Measurements from ENCODE around the gene WNT8A. TPM values are rescaled to one million over a fixed set of nuclear protein-coding genes. Genes with fewer than 3 reads are reported as not detected.
"Not testable (repeated sequence)": the region's sequence is repeated elsewhere in the genome, so short reads cannot be mapped to it uniquely, and the experiment has no call there.

WNT8A gene, protein sequence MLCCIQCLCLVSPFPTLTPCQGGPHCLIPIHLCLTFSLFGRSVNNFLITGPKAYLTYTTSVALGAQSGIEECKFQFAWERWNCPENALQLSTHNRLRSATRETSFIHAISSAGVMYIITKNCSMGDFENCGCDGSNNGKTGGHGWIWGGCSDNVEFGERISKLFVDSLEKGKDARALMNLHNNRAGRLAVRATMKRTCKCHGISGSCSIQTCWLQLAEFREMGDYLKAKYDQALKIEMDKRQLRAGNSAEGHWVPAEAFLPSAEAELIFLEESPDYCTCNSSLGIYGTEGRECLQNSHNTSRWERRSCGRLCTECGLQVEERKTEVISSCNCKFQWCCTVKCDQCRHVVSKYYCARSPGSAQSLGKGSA
- polyA plus RNA-seq (2013, experiment 1 of 4) = 4.9 TPM
- polyA plus RNA-seq (2013, experiment 2 of 4) = 2.9 TPM
- 3.0 TPM for polyA plus RNA-seq (2013, experiment 3 of 4)
- 3.4 TPM for polyA plus RNA-seq (2013, experiment 4 of 4)

DNA sequence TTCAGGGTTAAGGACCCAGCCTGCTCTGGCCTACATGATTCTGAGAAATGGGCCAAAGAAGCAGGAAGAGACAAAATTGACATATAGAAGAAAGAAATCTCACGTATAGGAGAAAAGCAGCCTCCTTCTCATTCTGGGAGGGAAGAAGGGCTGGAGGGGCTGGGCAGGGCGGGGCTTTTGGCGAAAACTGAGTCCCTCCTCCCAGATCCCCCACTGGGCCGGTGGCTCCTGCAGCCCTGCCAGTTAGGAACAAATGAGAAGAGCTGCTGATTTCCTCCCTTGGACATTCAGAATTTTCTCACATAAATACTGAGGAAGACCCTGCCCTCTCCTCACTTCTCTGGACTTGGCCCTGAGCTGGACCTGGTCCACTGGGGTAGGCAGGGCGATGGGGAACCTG lies at the start of gene WNT8A:
TSS of gene WNT8A (plus strand) at position 332 of the 400 bp plus-strand sequence. CDS start 95 bp downstream, outside the sequence.
- no peak within 1 kb of the TSS for H3K4me3 ChIP-seq (ENCODE audit: insufficient read depth, low read depth, low read length)
- no peaks in the 10 kb centered on the region for H3K27me3 ChIP-seq (ENCODE audit: control insufficient read depth, insufficient read depth, low read length, poor library complexity, severe bottlenecking)
- H3K36me3 ChIP-seq (ENCODE audit: control insufficient read depth, insufficient read depth, low read length) = no peaks in the 10 kb centered on the region
- peaks cover 3% of the 10 kb centered on the region for H3K4me1 ChIP-seq (ENCODE audit: control insufficient read depth, insufficient read depth, low read length)
- no peaks in the 10 kb centered on the region for H3K9me3 ChIP-seq (ENCODE audit: control insufficient read depth, low read length)
- H3K27ac ChIP-seq (ENCODE audit: insufficient read depth, low read depth, low read length, poor library complexity, severe bottlenecking) = no peak within 1 kb of the TSS
- 27 to 38% methylated on average over 5 of the region's 5 CpGs for WGBS, 2 experiments

GRCh38 chr5:138035605-138036537 lies 48.0 kb upstream of the WNT8A start:
- Histone ChIP-seq H3K9me3 (ENCODE audit: control insufficient read depth, low read length) (no peaks in the 10 kb centered on the region), H3K36me3 (ENCODE audit: control insufficient read depth, insufficient read depth, low read length) (no peaks in the 10 kb centered on the region), H3K4me3 (ENCODE audit: insufficient read depth, low read depth, low read length) (no peak overlapping the region), H3K27me3 (ENCODE audit: control insufficient read depth, insufficient read depth, low read length, poor library complexity, severe bottlenecking) (no peaks in the 10 kb centered on the region), H3K27ac (ENCODE audit: insufficient read depth, low read depth, low read length, poor library complexity, severe bottlenecking) (no peak overlapping the region), H3K4me1 (ENCODE audit: control insufficient read depth, insufficient read depth, low read length) (no peaks in the 10 kb centered on the region)
- WGBS, 2 experiments = 49 to 51% methylated on average over 10 to 11 of the region's 11 CpGs

GRCh38 chr5:138037271-138037670 lies 46.6 kb upstream of the WNT8A start:
- Histone ChIP-seq H3K4me1 (ENCODE audit: control insufficient read depth, insufficient read depth, low read length) (no peaks in the 10 kb centered on the region), H3K27ac (ENCODE audit: insufficient read depth, low read depth, low read length, poor library complexity, severe bottlenecking) (no peak overlapping the region), H3K4me3 (ENCODE audit: insufficient read depth, low read depth, low read length) (no peak overlapping the region), H3K9me3 (ENCODE audit: control insufficient read depth, low read length) (no peaks in the 10 kb centered on the region), H3K27me3 (ENCODE audit: control insufficient read depth, insufficient read depth, low read length, poor library complexity, severe bottlenecking) (no peaks in the 10 kb centered on the region), H3K36me3 (ENCODE audit: control insufficient read depth, insufficient read depth, low read length) (no peaks in the 10 kb centered on the region)

DNA sequence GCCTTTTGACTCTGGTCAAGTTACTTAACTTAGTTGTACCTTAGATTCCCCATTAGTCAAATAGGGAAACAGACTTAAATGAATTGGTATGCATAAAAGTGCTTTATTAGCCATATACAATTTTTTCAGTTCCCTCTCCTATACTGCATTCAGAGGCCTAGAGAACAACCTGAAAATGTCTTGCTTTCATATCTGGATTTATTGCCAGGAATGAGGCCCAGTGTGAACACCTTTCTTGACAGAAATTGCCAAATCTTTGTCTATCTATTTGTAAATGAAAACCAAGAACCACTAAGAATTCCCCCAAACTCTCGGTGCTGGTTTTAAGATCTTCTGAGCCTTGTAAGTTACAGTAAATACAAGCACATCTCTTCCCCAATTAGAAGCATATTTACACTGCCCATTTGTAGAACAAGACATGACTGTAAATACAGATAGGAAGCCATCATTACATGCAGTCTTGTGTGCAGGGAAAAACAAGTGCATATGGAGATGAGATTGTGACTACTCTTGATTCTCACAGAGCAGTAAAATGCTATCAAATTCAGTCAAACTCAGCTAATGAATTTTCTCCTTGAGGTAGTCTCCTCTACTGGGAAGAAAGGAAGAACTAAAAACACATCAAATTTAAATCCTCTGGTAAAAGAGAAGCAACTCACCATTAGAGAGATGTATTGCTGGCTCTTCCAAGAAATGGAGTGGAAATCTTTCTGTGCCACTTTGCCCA lies 45.8 kb upstream of the WNT8A start:
- H3K27ac ChIP-seq (ENCODE audit: insufficient read depth, low read depth, low read length, poor library complexity, severe bottlenecking) = no peak overlapping the region
- 100% methylated on average over 1 of the region's 1 CpG for whole genome bisulfite sequencing, 2 experiments
- H3K9me3 ChIP-seq (ENCODE audit: control insufficient read depth, low read length) = no peaks in the 10 kb centered on the region

GRCh38 chr5:138038826-138039225 lies 45.0 kb upstream of the WNT8A start:
- no peak overlapping the region for H3K4me3 ChIP-seq (ENCODE audit: insufficient read depth, low read depth, low read length)
- H3K27me3 ChIP-seq (ENCODE audit: control insufficient read depth, insufficient read depth, low read length, poor library complexity, severe bottlenecking) = no peaks in the 10 kb centered on the region
- no peaks in the 10 kb centered on the region for H3K4me1 ChIP-seq (ENCODE audit: control insufficient read depth, insufficient read depth, low read length)
- H3K9me3 ChIP-seq (ENCODE audit: control insufficient read depth, low read length) = no peaks in the 10 kb centered on the region
- no peaks in the 10 kb centered on the region for H3K36me3 ChIP-seq (ENCODE audit: control insufficient read depth, insufficient read depth, low read length)
- 88 to 100% methylated on average over 1 of the region's 1 CpG for WGBS, 2 experiments
- no peak overlapping the region for H3K27ac ChIP-seq (ENCODE audit: insufficient read depth, low read depth, low read length, poor library complexity, severe bottlenecking)

More for the DNA sequence above, 45.8 kb upstream of the WNT8A start:
- Histone ChIP-seq H3K4me3 (ENCODE audit: insufficient read depth, low read depth, low read length) (no peak overlapping the region), H3K4me1 (ENCODE audit: control insufficient read depth, insufficient read depth, low read length) (no peaks in the 10 kb centered on the region), H3K36me3 (ENCODE audit: control insufficient read depth, insufficient read depth, low read length) (no peaks in the 10 kb centered on the region), H3K27me3 (ENCODE audit: control insufficient read depth, insufficient read depth, low read length, poor library complexity, severe bottlenecking) (no peaks in the 10 kb centered on the region)

- H3K4me3 ChIP-seq (ENCODE audit: insufficient read depth, low read depth, low read length); H3K4me1 ChIP-seq (ENCODE audit: control insufficient read depth, insufficient read depth, low read length); H3K27me3 ChIP-seq (ENCODE audit: control insufficient read depth, insufficient read depth, low read length, poor library complexity, severe bottlenecking); H3K27ac ChIP-seq (ENCODE audit: insufficient read depth, low read depth, low read length, poor library complexity, severe bottlenecking); H3K36me3 ChIP-seq (ENCODE audit: control insufficient read depth, insufficient read depth, low read length); H3K9me3 ChIP-seq (ENCODE audit: control insufficient read depth, low read length): not testable (repeated sequence)
- WGBS, 2 experiments = 86 to 91% methylated on average over 2 to 3 of the region's 3 CpGs
Measured at GRCh38 chr5:138045283-138045682, 38.5 kb upstream of the WNT8A start.

DNA sequence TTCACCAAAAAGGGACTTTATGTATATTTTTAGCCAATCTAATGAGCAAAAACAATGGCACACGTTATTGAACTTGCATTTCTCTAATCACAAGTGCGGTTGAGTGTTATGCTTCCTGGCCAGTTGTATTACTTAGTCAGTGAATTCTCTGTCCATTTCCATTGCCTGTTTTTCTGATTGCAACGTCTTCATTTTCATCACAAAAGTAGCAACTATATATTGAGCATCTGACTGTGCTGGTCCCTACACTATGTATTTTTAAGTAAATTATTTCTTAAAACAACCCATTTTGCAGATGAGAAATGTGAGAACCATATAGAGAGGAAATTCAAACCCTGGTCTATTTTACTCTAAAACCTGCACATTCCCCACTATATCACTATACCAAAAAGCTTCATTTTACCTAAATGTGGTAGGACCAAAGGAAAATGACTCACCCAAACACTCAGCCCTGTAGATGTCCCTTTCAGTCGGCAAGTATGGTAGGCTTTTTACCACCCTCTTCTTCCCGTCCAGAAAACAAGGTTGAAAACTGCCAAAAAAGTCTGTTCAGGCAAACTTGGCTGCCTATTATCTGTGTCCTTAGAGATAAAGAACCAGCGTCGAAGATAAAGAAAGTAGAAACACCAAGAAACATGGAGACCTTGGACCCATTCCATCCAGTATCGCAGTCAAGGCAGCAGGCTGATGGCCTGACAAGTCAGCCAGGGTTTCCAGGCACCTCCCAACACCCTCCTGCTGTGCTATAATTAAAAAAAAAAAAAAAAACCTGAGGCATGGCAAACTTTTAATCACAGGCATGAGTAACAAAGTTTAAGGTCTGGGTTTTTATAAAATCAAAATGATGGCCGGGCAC lies 32.2 kb upstream of the WNT8A start:
- H3K9me3 ChIP-seq (ENCODE audit: control insufficient read depth, low read length) = no peaks in the 10 kb centered on the region
- peaks cover 7% of the 10 kb centered on the region for H3K4me1 ChIP-seq (ENCODE audit: control insufficient read depth, insufficient read depth, low read length)
- no peak overlapping the region for H3K27ac ChIP-seq (ENCODE audit: insufficient read depth, low read depth, low read length, poor library complexity, severe bottlenecking)
- 80 to 82% methylated on average over 9 of the region's 9 CpGs for WGBS, 2 experiments
- H3K4me3 ChIP-seq (ENCODE audit: insufficient read depth, low read depth, low read length) = no peak overlapping the region
- H3K27me3 ChIP-seq (ENCODE audit: control insufficient read depth, insufficient read depth, low read length, poor library complexity, severe bottlenecking) = no peaks in the 10 kb centered on the region
- no peaks in the 10 kb centered on the region for H3K36me3 ChIP-seq (ENCODE audit: control insufficient read depth, insufficient read depth, low read length)

- H3K4me1 ChIP-seq (ENCODE audit: control insufficient read depth, insufficient read depth, low read length); H3K4me3 ChIP-seq (ENCODE audit: insufficient read depth, low read depth, low read length); H3K27me3 ChIP-seq (ENCODE audit: control insufficient read depth, insufficient read depth, low read length, poor library complexity, severe bottlenecking); H3K27ac ChIP-seq (ENCODE audit: insufficient read depth, low read depth, low read length, poor library complexity, severe bottlenecking); H3K9me3 ChIP-seq (ENCODE audit: control insufficient read depth, low read length); H3K36me3 ChIP-seq (ENCODE audit: control insufficient read depth, insufficient read depth, low read length): not testable (repeated sequence)
- 93% methylated on average over 1 of the region's 1 CpG for WGBS, 2 experiments
Measured at GRCh38 chr5:138052718-138053117, 31.1 kb upstream of the WNT8A start.

GRCh38 chr5:138053554-138053953 lies 30.3 kb upstream of the WNT8A start:
- Histone ChIP-seq H3K27me3 (ENCODE audit: control insufficient read depth, insufficient read depth, low read length, poor library complexity, severe bottlenecking) (no peaks in the 10 kb centered on the region), H3K27ac (ENCODE audit: insufficient read depth, low read depth, low read length, poor library complexity, severe bottlenecking) (no peak overlapping the region), H3K9me3 (ENCODE audit: control insufficient read depth, low read length) (no peaks in the 10 kb centered on the region), H3K4me3 (ENCODE audit: insufficient read depth, low read depth, low read length) (no peak overlapping the region), H3K4me1 (ENCODE audit: control insufficient read depth, insufficient read depth, low read length) (peaks cover 7% of the 10 kb centered on the region), H3K36me3 (ENCODE audit: control insufficient read depth, insufficient read depth, low read length) (no peaks in the 10 kb centered on the region)
- WGBS, 2 experiments = 92 to 93% methylated on average over 3 of the region's 3 CpGs
